Measurements from ENCODE around the gene SGSH.

Gene SGSH

DNA sequence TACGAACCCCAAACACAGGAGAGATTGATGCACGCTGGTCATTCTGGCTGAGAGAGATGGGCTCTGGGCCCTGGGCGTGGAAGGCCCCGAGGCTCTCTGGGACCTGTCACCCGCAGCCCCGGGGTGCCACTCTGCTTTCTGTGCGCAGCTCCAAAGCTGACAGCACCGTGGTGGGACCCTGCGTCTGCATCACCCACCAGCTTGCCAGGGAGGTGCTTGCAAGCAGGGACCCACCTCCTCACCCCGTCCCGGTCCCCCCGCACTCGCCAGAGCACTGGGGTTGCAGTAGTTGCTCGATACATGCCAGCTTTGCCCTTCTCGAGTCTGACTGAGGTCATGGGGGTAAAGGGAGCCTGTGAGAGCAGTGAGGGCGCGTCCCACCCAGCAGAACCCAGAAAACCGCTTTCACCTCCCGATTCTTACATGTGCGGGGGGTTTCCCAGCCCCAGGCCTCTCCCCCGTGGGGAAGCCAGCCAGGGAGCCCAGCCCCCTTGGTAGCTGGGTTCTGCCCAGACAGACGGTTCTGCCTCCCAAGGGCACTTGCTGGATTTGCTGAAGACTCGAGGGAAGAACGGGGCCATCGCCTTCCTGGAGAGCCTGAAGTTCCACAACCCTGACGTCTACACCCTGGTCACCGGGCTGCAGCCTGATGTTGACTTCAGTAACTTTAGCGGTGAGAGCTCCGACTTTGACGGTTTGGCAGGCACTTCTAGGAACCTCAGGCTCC, 37.9 kb downstream of the SGSH start:
- no peak for DNase-seq

DNA sequence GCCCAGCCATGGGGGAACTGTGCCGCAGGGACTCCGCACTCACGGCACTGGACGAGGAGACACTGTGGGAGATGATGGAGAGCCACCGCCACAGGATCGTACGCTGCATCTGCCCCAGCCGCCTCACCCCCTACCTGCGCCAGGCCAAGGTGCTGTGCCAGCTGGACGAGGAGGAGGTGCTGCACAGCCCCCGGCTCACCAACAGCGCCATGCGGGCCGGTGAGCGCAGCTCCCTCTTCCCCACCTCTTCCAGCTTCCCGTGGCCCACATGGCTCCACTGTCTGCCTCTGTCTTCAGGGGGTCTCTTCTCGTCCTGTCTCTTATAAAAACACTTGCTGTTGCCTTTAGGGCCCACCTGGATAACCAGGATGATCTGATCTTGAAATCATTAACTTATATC, 38.7 kb downstream of the SGSH start:
- no peak for DNase-seq

- no peak for DNase-seq
Observed at GRCh38 chr17:80180192-80180591, 39.9 kb downstream of the SGSH start.

GRCh38 chr17:80177986-80178595, 42.0 kb downstream of the SGSH start:
- no peak for DNase-seq

- no peak for DNase-seq
Observed at GRCh38 chr17:80176757-80177156, 43.4 kb downstream of the SGSH start.

- no peak for DNase-seq
Observed at GRCh38 chr17:80173916-80174315, 46.2 kb downstream of the SGSH start.

DNA sequence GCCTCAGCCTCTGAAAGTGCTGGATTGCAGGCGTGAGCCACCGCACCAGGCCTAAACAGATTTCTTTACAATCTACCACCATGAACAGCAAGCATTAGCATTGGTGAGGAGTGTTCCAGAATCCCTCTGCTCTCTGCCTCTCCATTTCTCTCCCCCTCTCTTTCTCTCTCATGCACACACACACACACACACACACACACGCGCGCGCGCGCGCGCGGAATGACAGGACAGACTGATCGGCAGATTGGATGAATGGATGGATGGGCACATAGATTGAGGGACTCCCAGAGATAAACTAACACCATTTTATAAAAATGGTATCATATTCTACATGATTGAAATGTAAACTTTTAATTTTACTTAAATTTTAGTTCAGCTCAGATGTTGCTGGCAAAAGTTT, 47.0 kb downstream of the SGSH start:
- DNase-seq, result no peak

GRCh38 chr17:80171681-80172080, 48.5 kb downstream of the SGSH start:
- DNase-seq, result no peak

GRCh38 chr17:80169784-80170500, 50.2 kb downstream of the SGSH start, which contains the start of gene CARD14:
CARD14 (plus strand) TSS chr17:80170030; CDS start chr17:80181439, 11,409 bp downstream.
- DNase-seq, result no peak

- no peak for DNase-seq
Observed at GRCh38 chr17:80169107-80169506, 51.0 kb downstream of the SGSH start.

GRCh38 chr17:80168371-80168770, 51.8 kb downstream of the SGSH start:
- DNase-seq, result no peak

DNA sequence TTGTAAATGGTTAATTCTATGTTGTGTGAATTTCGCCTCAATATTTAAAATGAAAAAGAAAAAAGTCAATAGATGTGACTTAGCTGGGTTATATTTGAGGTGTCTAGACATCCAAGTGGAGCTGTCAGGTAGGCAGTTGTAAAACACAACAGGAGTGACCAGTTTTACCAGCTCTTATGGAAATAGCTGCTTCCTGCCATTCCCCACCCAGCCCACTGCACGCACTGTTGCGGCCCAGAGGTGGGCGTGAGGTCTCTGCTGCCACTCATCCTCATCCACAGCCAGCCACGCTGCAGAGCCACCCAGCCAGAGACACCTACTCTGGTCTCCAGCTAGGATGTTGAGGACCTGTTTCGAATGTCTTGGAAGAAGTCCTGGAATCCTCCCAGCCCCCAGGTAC, 53.7 kb downstream of the SGSH start:
- DNase-seq, result no peak

GRCh38 chr17:80164185-80164584, 55.9 kb downstream of the SGSH start:
- DNase-seq, result no peak

DNA sequence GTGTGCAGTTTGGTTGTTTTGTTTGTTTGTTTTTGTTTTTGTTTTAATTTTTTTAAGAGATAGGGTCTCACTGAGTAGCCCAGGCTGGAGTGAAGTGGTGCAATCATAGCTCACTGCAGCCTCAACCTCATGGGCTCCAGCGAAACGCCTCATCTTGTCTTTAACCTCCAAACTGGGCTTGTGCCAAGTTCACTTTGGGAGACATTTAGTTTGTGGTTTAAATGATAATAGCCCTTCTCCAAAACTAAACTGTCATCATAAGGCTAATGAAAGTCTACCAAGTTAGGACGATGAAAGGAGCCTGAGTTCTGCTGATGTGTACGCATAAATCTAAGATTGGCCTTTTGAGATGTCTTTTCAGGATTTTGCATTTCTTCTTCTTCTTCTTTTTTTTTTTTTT, 56.8 kb downstream of the SGSH start:
- DNase-seq, result no peak

- DNase-seq, result no peak
Observed at GRCh38 chr17:80160536-80160935, 59.6 kb downstream of the SGSH start.

Data from activated CD4-positive, alpha-beta T cell treated with anti-CD3 and anti-CD28 coated beads, Interleukin-2, amount 50 U/mL, for 4 hours (primary cell).